Gastrocnemius medialis (tissue), 4 donors: ENCODE results near the gene TRPC4.

ENCODE experiments used
- POLR2A ChIP-seq, 2 donors: fragments of 450-650 bp; IDR thresholded peaks; one replicate each; pipeline ENCODE4 v1.6.1; 2017; ENCODE audit warnings: antibody characterized with exemption in 2 of 2, mild to moderate bottlenecking in 2 of 2, moderate library complexity in 2 of 2
- TF ChIP-seq, protein P1 (sequence below), 5 experiments: fragments of 450-650 bp in 3 of 5; fragments of 200-600 bp in 2 of 5; sonication (generic) in 2 of 5; IDR thresholded peaks in 4 of 5; conservative IDR thresholded peaks in 1 of 5; 1 replicate in 4 of 5; 2 replicates in 1 of 5; pipeline ENCODE4 v1.5.1; 2016 to 2019; ENCODE audit warnings: antibody characterized with exemption in 5 of 5, mild to moderate bottlenecking in 3 of 5, moderate library complexity in 3 of 5

- TF ChIP-seq POLR2A (IDR thresholded peaks at IDR 0.05) = no peak
- TF ChIP-seq, protein P1, sequence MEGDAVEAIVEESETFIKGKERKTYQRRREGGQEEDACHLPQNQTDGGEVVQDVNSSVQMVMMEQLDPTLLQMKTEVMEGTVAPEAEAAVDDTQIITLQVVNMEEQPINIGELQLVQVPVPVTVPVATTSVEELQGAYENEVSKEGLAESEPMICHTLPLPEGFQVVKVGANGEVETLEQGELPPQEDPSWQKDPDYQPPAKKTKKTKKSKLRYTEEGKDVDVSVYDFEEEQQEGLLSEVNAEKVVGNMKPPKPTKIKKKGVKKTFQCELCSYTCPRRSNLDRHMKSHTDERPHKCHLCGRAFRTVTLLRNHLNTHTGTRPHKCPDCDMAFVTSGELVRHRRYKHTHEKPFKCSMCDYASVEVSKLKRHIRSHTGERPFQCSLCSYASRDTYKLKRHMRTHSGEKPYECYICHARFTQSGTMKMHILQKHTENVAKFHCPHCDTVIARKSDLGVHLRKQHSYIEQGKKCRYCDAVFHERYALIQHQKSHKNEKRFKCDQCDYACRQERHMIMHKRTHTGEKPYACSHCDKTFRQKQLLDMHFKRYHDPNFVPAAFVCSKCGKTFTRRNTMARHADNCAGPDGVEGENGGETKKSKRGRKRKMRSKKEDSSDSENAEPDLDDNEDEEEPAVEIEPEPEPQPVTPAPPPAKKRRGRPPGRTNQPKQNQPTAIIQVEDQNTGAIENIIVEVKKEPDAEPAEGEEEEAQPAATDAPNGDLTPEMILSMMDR (IDR thresholded peaks at IDR 0.05 in 4 of 5, conservative IDR thresholded peaks at IDR 0.05 in 1 of 5) = no peak
Measured at GRCh38 chr13:37594550-37594949, 275.0 kb downstream of the TRPC4 start.
